Common myeloid progenitor, CD34-positive (primary cell): Measurements from ENCODE around the gene ATF4.

ENCODE experiments used
- CTCF ChIA-PET: fragments of 350-600 bp; sonication (Branson Sonifier 250); formaldehyde crosslinking; loops from one replicate; lab custom pipeline; 2021; ENCODE audit warnings: antibody characterized with exemption; lab: Charles Lee
- POLR2A ChIA-PET: fragments of 350-600 bp; sonication (Branson Sonifier 250); formaldehyde crosslinking; loops from one replicate; lab custom pipeline; 2021; ENCODE audit warnings: antibody characterized with exemption; lab: Charles Lee
- DNase-seq, 3 donors: peaks; one replicate each; pipeline versions ENCODE4 v3.0.0 to v3.0.0-alpha.2; 2013
- H3K27ac ChIP-seq, 2 experiments: 1 replicate in 1 of 2; 2 replicates in 1 of 2; pipeline ENCODE4 v1.7.0; 2013; ENCODE audit warnings: inconsistent platforms in 2 of 2, low read length in 2 of 2, mild to moderate bottlenecking in 2 of 2, low read depth in 1 of 2, moderate library complexity in 1 of 2; ENCODE audit not compliant: severe bottlenecking in 2 of 2, insufficient read depth in 1 of 2, poor library complexity in 1 of 2
- H3K27me3 ChIP-seq, 5 experiments: replicated peaks in 2 of 5; 1 replicate in 3 of 5; 2 replicates in 2 of 5; pipeline versions ENCODE4 v1.6.1 to v1.7.0; 2013; ENCODE audit warnings: low read length in 4 of 5, mild to moderate bottlenecking in 2 of 5, moderate library complexity in 2 of 5, inconsistent platforms in 1 of 5; ENCODE audit not compliant: insufficient read depth in 5 of 5, control insufficient read depth in 4 of 5
- H3K36me3 ChIP-seq, 4 experiments: 1 replicate in 2 of 4; 2 replicates in 2 of 4; pipeline versions ENCODE4 v1.6.1 to v1.7.0; 2013; ENCODE audit warnings: low read length in 3 of 4, control low read depth in 1 of 4, mild to moderate bottlenecking in 1 of 4; ENCODE audit not compliant: control insufficient read depth in 4 of 4, insufficient read depth in 4 of 4
- H3K4me1 ChIP-seq, 4 experiments: 1 replicate in 3 of 4; 2 replicates in 1 of 4; pipeline versions ENCODE4 v1.6.1 to v1.7.1; 2013; ENCODE audit warnings: low read length in 3 of 4, mild to moderate bottlenecking in 3 of 4, control low read depth in 1 of 4, inconsistent platforms in 1 of 4, moderate library complexity in 1 of 4; ENCODE audit not compliant: control insufficient read depth in 4 of 4, insufficient read depth in 4 of 4; ENCODE audit errors: control extremely low read depth in 1 of 4
- H3K4me3 ChIP-seq, 7 experiments: 1 replicate in 4 of 7; 2 replicates in 3 of 7; pipeline versions ENCODE4 v1.5.1 to v1.7.0; 2013; ENCODE audit warnings: mild to moderate bottlenecking in 7 of 7, low read length in 6 of 7, moderate library complexity in 6 of 7, inconsistent platforms in 2 of 7, low read depth in 2 of 7, control low read depth in 1 of 7; ENCODE audit not compliant: insufficient read depth in 4 of 7, control insufficient read depth in 1 of 7; ENCODE audit errors: extremely low read depth in 1 of 7
- H3K9me3 ChIP-seq, 5 experiments: 1 replicate in 4 of 5; 2 replicates in 1 of 5; pipeline versions ENCODE4 v1.6.1 to v1.7.1; 2013; ENCODE audit warnings: low read length in 4 of 5, mild to moderate bottlenecking in 2 of 5, inconsistent platforms in 1 of 5, low read depth in 1 of 5, moderate library complexity in 1 of 5; ENCODE audit not compliant: control insufficient read depth in 4 of 5, insufficient read depth in 2 of 5; ENCODE audit errors: control extremely low read depth in 1 of 5
- WGBS: methylation state at CpG from one replicate; pipeline ENCODE4 v1.1.5; 2013; ENCODE audit not compliant: insufficient coverage; 5-methylcytosine and 5-hydroxymethylcytosine counted together

Gene ATF4

GRCh38 chr22:39535357-39535725 lies 15.0 kb downstream of the ATF4 start:
- WGBS: 55% methylated on average over 13 of the region's 13 CpGs
- DNase-seq: no peak
- Histone ChIP-seq H3K27me3 (peaks cover 0 to 5% (median 2%) of the 10 kb centered on the region in 5 experiments), H3K36me3 (peaks cover 0 to 4% (median 3%) of the 10 kb centered on the region in 4 experiments), H3K9me3 (no peaks in the 10 kb centered on the region), H3K4me3 (no peak overlapping the region), H3K27ac (no peak overlapping the region), H3K4me1 (peaks cover 12 to 33% (median 26%) of the 10 kb centered on the region in 4 experiments)
- POLR2A ChIA-PET: interaction anchor here (0.6 to 1.9 kb wide), 3 partner anchors 144 to 813 kb away, joined by 4 to 5 read pairs (median 4); no protein-coding TSS in a partner anchor
- CTCF ChIA-PET: interaction anchor here (1.0 to 7.7 kb wide), 16 partner anchors 8 to 817 kb away, joined by 3 to 85 read pairs (median 4); no protein-coding TSS in a partner anchor

DNA sequence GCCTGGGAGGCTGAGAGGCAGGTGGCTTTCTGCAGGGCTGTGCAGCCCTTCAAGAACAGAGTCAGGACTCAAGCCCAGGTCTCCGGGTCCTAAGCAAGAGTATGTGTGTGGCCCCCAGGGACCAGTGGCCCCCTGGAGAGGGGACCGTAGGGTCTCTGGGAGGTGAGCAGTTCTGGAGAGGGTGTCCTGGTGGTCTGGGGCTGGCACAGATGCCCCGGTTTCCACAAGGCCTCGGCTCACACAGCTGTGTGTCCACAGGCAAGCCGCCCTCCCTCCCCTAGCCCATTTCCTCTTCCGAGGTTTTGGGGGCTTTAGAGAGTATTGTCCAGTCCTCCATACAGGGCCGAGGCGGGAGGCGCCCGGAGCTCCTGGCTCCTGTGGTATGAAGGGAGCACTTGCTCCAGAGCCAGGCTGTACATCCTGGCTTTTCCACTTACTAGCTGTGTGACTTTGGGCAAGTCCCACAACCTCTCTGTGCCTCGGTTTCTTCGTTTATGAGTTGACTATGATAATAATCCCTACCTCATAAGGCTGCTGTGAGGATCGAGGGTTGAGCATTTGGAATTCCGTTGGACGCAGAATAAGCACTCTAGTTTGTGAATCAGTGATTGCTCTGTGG lies 15.6 kb downstream of the ATF4 start:
- Histone ChIP-seq H3K4me3 (no peak overlapping the region), H3K27me3 (peaks cover 0 to 5% (median 2%) of the 10 kb centered on the region in 5 experiments), H3K9me3 (no peaks in the 10 kb centered on the region), H3K4me1 (peaks cover 10 to 27% (median 20%) of the 10 kb centered on the region in 4 experiments), H3K36me3 (peaks cover 0 to 2% (median 1%) of the 10 kb centered on the region in 4 experiments), H3K27ac (no peak overlapping the region)
- ChIA-PET CTCF (interaction anchor here (1.0 to 7.7 kb wide), 10 partner anchors 9 to 817 kb away, joined by 3 to 85 read pairs (median 10); no protein-coding TSS in a partner anchor), POLR2A (interaction anchor here (1.9 kb wide), 1 partner anchor 812 kb away, joined by 5 read pairs; no protein-coding TSS in a partner anchor)
- no peak for DNase-seq
- 95% methylated on average over 10 of the region's 15 CpGs for WGBS

DNA sequence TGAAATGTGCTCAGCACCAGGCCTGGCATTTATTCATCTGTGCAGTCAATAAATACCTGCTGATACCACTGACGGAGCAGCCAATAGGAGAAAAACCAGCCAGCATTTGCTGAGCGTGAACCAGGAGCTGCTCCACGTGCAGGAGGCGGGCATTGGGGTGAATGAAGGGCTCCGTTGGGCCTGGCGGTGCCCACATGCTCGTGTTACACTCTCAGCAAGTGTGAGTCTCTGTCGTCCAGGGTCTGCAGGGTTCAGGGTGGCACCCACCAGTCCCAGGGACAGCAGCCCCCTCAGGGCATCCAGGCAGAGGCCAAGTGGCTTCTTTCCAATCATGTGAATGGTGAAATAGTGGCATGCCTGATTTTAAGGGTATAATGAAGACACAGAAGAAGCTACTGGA lies 16.3 kb downstream of the ATF4 start:
- H3K4me1 ChIP-seq: peaks cover 2 to 19% (median 12%) of the 10 kb centered on the region in 4 experiments
- H3K9me3 ChIP-seq: no peaks in the 10 kb centered on the region
- ChIA-PET POLR2A (no interaction called here), CTCF (interaction anchor here (3.0 to 7.7 kb wide), 3 partner anchors 8 to 499 kb away, joined by 11 to 85 read pairs (median 14); no protein-coding TSS in a partner anchor)
- WGBS: 88% methylated on average over 8 of the region's 8 CpGs
- DNase-seq: no peak
- peaks cover 0 to 5% (median 2%) of the 10 kb centered on the region in 5 experiments for H3K27me3 ChIP-seq
- no peak overlapping the region for H3K4me3 ChIP-seq
- H3K27ac ChIP-seq: no peak overlapping the region
- H3K36me3 ChIP-seq: no peaks in the 10 kb centered on the region

- WGBS: no CpG with 5 or more reads among the region's 2 CpGs
- Histone ChIP-seq H3K36me3 (no peaks in the 10 kb centered on the region), H3K9me3 (no peaks in the 10 kb centered on the region), H3K27ac (no peak overlapping the region), H3K4me3 (no peak overlapping the region), H3K27me3 (peaks cover 0 to 5% (median 2%) of the 10 kb centered on the region in 5 experiments), H3K4me1 (peaks cover 0 to 14% (median 6%) of the 10 kb centered on the region in 4 experiments)
- CTCF ChIA-PET: interaction anchor here (3.0 to 7.7 kb wide), 2 partner anchors 486 to 498 kb away, joined by 14 to 85 read pairs; no protein-coding TSS in a partner anchor
- no peak for DNase-seq
- POLR2A ChIA-PET: no interaction called here
These were observed 17.6 kb downstream of the ATF4 start for GRCh38 chr22:39537975-39538374.

- DNase-seq: peak; percentile 59 to 76 (median 75)
- CTCF ChIA-PET: interaction anchor here (0.5 to 1.8 kb wide), 9 partner anchors 8 to 501 kb away, joined by 3 to 6 read pairs (median 4); no protein-coding TSS in a partner anchor
- POLR2A ChIA-PET: interaction anchor here (0.5 kb wide), 1 partner anchor 490 kb away, joined by 5 read pairs; no protein-coding TSS in a partner anchor
These were observed 22.7 kb downstream of the ATF4 start for GRCh38 chr22:39543095-39543494.

GRCh38 chr22:39545386-39546365 lies 25.3 kb downstream of the ATF4 start:
- H3K27me3 ChIP-seq: peaks cover 3 to 62% (median 14%) of the 10 kb centered on the region in 5 experiments
- DNase-seq: peak in 2 of 3 donors; percentile 71 to 75
- ChIA-PET CTCF (interaction anchor here (1.1 to 2.6 kb wide), 5 partner anchors 10 to 491 kb away, joined by 4 to 11 read pairs (median 5); no protein-coding TSS in a partner anchor), POLR2A (no interaction called here)
- 35% methylated on average over 22 of the region's 39 CpGs for WGBS
- no peak overlapping the region for H3K4me3 ChIP-seq
- H3K4me1 ChIP-seq: peaks cover 0 to 5% (median 0%) of the 10 kb centered on the region in 4 experiments
- H3K9me3 ChIP-seq: no peaks in the 10 kb centered on the region
- H3K36me3 ChIP-seq: no peaks in the 10 kb centered on the region
- H3K27ac ChIP-seq: no peak overlapping the region

More at GRCh38 chr22:39543095-39543494, 22.7 kb downstream of the ATF4 start:
- Histone ChIP-seq H3K27me3 (peaks cover 3 to 42% (median 13%) of the 10 kb centered on the region in 5 experiments), H3K4me3 (no peak overlapping the region), H3K27ac (no peak overlapping the region), H3K4me1 (peaks cover 0 to 5% (median 0%) of the 10 kb centered on the region in 4 experiments), H3K9me3 (no peaks in the 10 kb centered on the region), H3K36me3 (no peaks in the 10 kb centered on the region)
- 58% methylated on average over 3 of the region's 11 CpGs for WGBS
